Frontal cortex (tissue), 4 donors: ENCODE measurements around the gene ADAMTS9. TPM values are rescaled to one million over a fixed set of nuclear protein-coding genes. Genes with fewer than 3 reads are reported as not detected.
A peak's percentile ranks its signal among the peaks of the same experiment; 100 is the strongest.
"Not testable (repeated sequence)": the region's sequence is repeated elsewhere in the genome, so short reads cannot be mapped to it uniquely, and the experiment has no call there.

Experiments
- DNase-seq, 2 donors: peaks; one replicate each; pipeline ENCODE4 v3.0.0; 2012; ENCODE audit warnings: low spot score in 2 of 2
- FAIRE-seq: peaks from 2 replicates; lab custom pipeline; 2012; peaks lifted over from hg19 to GRCh38; lab: Jason Lieb, UNC
- total RNA-seq: library from RNA; depleted of rRNA; stranded (reverse); fragments of >200 nt; gene quantifications from one replicate; pipeline ENCODE4 v1.2.3, GENCODE V29; 2014
- donor health status: control.
- donor health status: control.
- donor health status: control.

Gene ADAMTS9
- total RNA-seq, 1 donor from 2014 or later = 24.1 TPM

GRCh38 chr3:64550745-64551144 is 137.1 kb downstream of the ADAMTS9 start:
- DNase-seq (no peak), FAIRE-seq (no peak)

- FAIRE-seq (no peak), DNase-seq (no peak)
Measured at GRCh38 chr3:64549869-64550268, 137.9 kb downstream of the ADAMTS9 start.

- FAIRE-seq (no peak), DNase-seq (no peak)
Measured at GRCh38 chr3:64548200-64548889, 139.5 kb downstream of the ADAMTS9 start.

GRCh38 chr3:64546856-64547255 is 140.9 kb downstream of the ADAMTS9 start:
- DNase-seq (no peak), FAIRE-seq (no peak)

GRCh38 chr3:64545239-64545638 is 142.6 kb downstream of the ADAMTS9 start:
- FAIRE-seq = not testable (repeated sequence)

GRCh38 chr3:64541803-64542202 is 146.0 kb downstream of the ADAMTS9 start:
- FAIRE-seq (no peak), DNase-seq (no peak)

More at GRCh38 chr3:64545239-64545638, 142.6 kb downstream of the ADAMTS9 start:
- DNase-seq = not testable (repeated sequence)

GRCh38 chr3:64539451-64540196 is 148.2 kb downstream of the ADAMTS9 start:
- FAIRE-seq = no peak
- DNase-seq = no peak

GRCh38 chr3:64536166-64536565 is 151.6 kb downstream of the ADAMTS9 start:
- DNase-seq (no peak), FAIRE-seq (no peak)

- DNase-seq (peak; percentile 15 to 65), FAIRE-seq (no peak)
Measured at GRCh38 chr3:64533617-64534317, 154.0 kb downstream of the ADAMTS9 start.

GRCh38 chr3:64530434-64531049 is 157.3 kb downstream of the ADAMTS9 start:
- FAIRE-seq = peak; percentile 93
- DNase-seq = peak in 1 of 2 donors; percentile 51

- FAIRE-seq = no peak
- no peak for DNase-seq
Measured at GRCh38 chr3:64523324-64523723, 164.5 kb downstream of the ADAMTS9 start.

GRCh38 chr3:64520334-64520733 is 167.5 kb downstream of the ADAMTS9 start:
- FAIRE-seq = no peak
- DNase-seq = no peak

- no peak for FAIRE-seq
- no peak for DNase-seq
Measured at GRCh38 chr3:64518950-64519349, 168.8 kb downstream of the ADAMTS9 start.

GRCh38 chr3:64518496-64518895 is 169.3 kb downstream of the ADAMTS9 start:
- FAIRE-seq (no peak), DNase-seq (no peak)

GRCh38 chr3:64514889-64515288 is 172.9 kb downstream of the ADAMTS9 start:
- no peak for DNase-seq
- no peak for FAIRE-seq

GRCh38 chr3:64509206-64509605 is 178.6 kb downstream of the ADAMTS9 start:
- DNase-seq (no peak), FAIRE-seq (no peak)

GRCh38 chr3:64508140-64508539 is 179.7 kb downstream of the ADAMTS9 start:
- no peak for FAIRE-seq
- DNase-seq = no peak

- no peak for FAIRE-seq
- no peak for DNase-seq
Measured at GRCh38 chr3:64506255-64506654, 181.5 kb downstream of the ADAMTS9 start.

GRCh38 chr3:64505419-64505818 is 182.4 kb downstream of the ADAMTS9 start:
- FAIRE-seq (no peak), DNase-seq (no peak)

GRCh38 chr3:64502284-64502683 is 185.5 kb downstream of the ADAMTS9 start:
- FAIRE-seq (no peak), DNase-seq (no peak)
